Measurements from ENCODE around the gene AMN.
A peak's percentile ranks its signal among the peaks of the same experiment; 100 is the strongest.
"Not testable (repeated sequence)": the region's sequence is repeated elsewhere in the genome, so short reads cannot be mapped to it uniquely, and the experiment has no call there.

The AMN gene

GRCh38 chr14:102922490-102923200 is at the start of gene AMN:
TSS of gene AMN (plus strand) at chr14:102922663. CDS start at chr14:102922689, 26 bp downstream.
- DNase-seq (ENCODE audit: low read depth, low spot score): no peak

- no peak for DNase-seq (ENCODE audit: low read depth, low spot score)
Observed at GRCh38 chr14:102873131-102873530, 49.3 kb upstream of the AMN start.

GRCh38 chr14:102873546-102874061 is 48.9 kb upstream of the AMN start:
- DNase-seq (ENCODE audit: low read depth, low spot score): no peak

GRCh38 chr14:102875652-102876051 is 46.8 kb upstream of the AMN start:
- DNase-seq (ENCODE audit: low read depth, low spot score): no peak

GRCh38 chr14:102877511-102877910 is 45.0 kb upstream of the AMN start:
- not testable (repeated sequence) for DNase-seq (ENCODE audit: low read depth, low spot score)

- DNase-seq (ENCODE audit: low read depth, low spot score): no peak
Observed at GRCh38 chr14:102878174-102878969, 44.1 kb upstream of the AMN start.

GRCh38 chr14:102878970-102879460 is 43.4 kb upstream of the AMN start:
- no peak for DNase-seq (ENCODE audit: low read depth, low spot score)

GRCh38 chr14:102882226-102882906 is 40.1 kb upstream of the AMN start:
- no peak for DNase-seq (ENCODE audit: low read depth, low spot score)

- DNase-seq (ENCODE audit: low read depth, low spot score): no peak
Observed at GRCh38 chr14:102883089-102883541, 39.3 kb upstream of the AMN start.

- DNase-seq (ENCODE audit: low read depth, low spot score): no peak
Observed at GRCh38 chr14:102883554-102883953, 38.9 kb upstream of the AMN start.

- DNase-seq (ENCODE audit: low read depth, low spot score): no peak
Observed at GRCh38 chr14:102885737-102886447, 36.6 kb upstream of the AMN start.

- no peak for DNase-seq (ENCODE audit: low read depth, low spot score)
Observed at GRCh38 chr14:102888748-102889147, 33.7 kb upstream of the AMN start.

- no peak for DNase-seq (ENCODE audit: low read depth, low spot score)
Observed at GRCh38 chr14:102889615-102890014, 32.8 kb upstream of the AMN start.

- DNase-seq (ENCODE audit: low read depth, low spot score): no peak
Observed at GRCh38 chr14:102891111-102891510, 31.4 kb upstream of the AMN start.

- no peak for DNase-seq (ENCODE audit: low read depth, low spot score)
Observed at GRCh38 chr14:102891556-102891955, 30.9 kb upstream of the AMN start.

- no peak for DNase-seq (ENCODE audit: low read depth, low spot score)
Observed at GRCh38 chr14:102892651-102893050, 29.8 kb upstream of the AMN start.

- peak; percentile 65 for DNase-seq (ENCODE audit: low read depth, low spot score)
Observed at GRCh38 chr14:102893452-102893851, 29.0 kb upstream of the AMN start.

- not testable (repeated sequence) for DNase-seq (ENCODE audit: low read depth, low spot score)
Observed at GRCh38 chr14:102896735-102897134, 25.7 kb upstream of the AMN start.

GRCh38 chr14:102897299-102898027 is 25.0 kb upstream of the AMN start:
- DNase-seq (ENCODE audit: low read depth, low spot score): no peak

- no peak for DNase-seq (ENCODE audit: low read depth, low spot score)
Observed at GRCh38 chr14:102898298-102898697, 24.2 kb upstream of the AMN start.

Measured in smooth muscle cell of the brain vasculature (primary cell).